Prostate gland (tissue), 2 donors: ENCODE results near the gene COPS7A.

Experiments
- CTCF ChIP-seq, 4 experiments: fragments of 200-600 bp in 2 of 4; fragments of 450-650 bp in 2 of 4; sonication (generic) in 2 of 4; IDR thresholded peaks; 1 replicate in 3 of 4; 2 replicates in 1 of 4; pipeline ENCODE4 v1.5.1; 2016 to 2019; ENCODE audit warnings: antibody characterized with exemption in 4 of 4, mild to moderate bottlenecking in 2 of 4, moderate library complexity in 2 of 4
- POLR2A ChIP-seq: fragments of 450-650 bp; IDR thresholded peaks from one replicate; pipeline ENCODE4 v1.6.1; 2016; ENCODE audit warnings: antibody characterized with exemption, mild to moderate bottlenecking
- POLR2AphosphoS5 ChIP-seq: sonication (generic); formaldehyde crosslinking; IDR thresholded peaks from one replicate; pipeline ENCODE4 v1.6.1; 2017; ENCODE audit warnings: antibody characterized with exemption

GRCh38 chr12:6699259-6699988, 24.4 kb upstream of the COPS7A start:
- TF ChIP-seq POLR2A: no peak
- TF ChIP-seq POLR2AphosphoS5: no peak
- TF ChIP-seq CTCF (IDR thresholded peaks at IDR 0.05): no peak
